ENCODE data around the gene SRD5A3. TPM values are rescaled to one million over a fixed set of nuclear protein-coding genes. Genes with fewer than 3 reads are reported as not detected.

Gene SRD5A3
- total and polyA plus RNA-seq, 8 donors: 1.8 to 13.0 (median 9.3) TPM; not detected in 1

DNA sequence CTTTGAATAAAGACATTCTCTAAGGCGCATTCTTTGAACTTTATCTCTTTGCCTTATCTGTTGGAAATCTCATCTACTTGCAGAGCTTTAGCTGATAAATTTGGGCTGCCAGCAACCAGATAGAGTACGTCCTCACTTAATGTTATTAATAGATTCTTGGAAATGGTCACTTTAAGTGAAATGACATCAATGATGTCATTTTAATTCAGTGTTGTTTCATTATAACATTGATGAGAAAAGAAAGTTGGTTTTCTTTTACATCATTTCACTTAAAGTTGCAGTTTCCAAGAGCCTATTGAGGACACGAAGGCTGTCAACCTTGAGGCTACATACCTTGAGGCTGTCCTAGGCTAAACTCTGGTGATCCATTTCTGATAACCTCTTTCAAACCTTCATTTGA, 59.0 kb downstream of the SRD5A3 start:
- TF ChIP-seq POLR2AphosphoS5 (IDR thresholded peaks at IDR 0.05): no peak
- TF ChIP-seq POLR2A (IDR thresholded peaks at IDR 0.05): no peak
- TF ChIP-seq EP300 (IDR thresholded peaks at IDR 0.05): no peak
- TF ChIP-seq, protein P1, sequence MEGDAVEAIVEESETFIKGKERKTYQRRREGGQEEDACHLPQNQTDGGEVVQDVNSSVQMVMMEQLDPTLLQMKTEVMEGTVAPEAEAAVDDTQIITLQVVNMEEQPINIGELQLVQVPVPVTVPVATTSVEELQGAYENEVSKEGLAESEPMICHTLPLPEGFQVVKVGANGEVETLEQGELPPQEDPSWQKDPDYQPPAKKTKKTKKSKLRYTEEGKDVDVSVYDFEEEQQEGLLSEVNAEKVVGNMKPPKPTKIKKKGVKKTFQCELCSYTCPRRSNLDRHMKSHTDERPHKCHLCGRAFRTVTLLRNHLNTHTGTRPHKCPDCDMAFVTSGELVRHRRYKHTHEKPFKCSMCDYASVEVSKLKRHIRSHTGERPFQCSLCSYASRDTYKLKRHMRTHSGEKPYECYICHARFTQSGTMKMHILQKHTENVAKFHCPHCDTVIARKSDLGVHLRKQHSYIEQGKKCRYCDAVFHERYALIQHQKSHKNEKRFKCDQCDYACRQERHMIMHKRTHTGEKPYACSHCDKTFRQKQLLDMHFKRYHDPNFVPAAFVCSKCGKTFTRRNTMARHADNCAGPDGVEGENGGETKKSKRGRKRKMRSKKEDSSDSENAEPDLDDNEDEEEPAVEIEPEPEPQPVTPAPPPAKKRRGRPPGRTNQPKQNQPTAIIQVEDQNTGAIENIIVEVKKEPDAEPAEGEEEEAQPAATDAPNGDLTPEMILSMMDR (IDR thresholded peaks at IDR 0.05): no peak
- H3K4me3 ChIP-seq: no peak overlapping the region
- no peak overlapping the region for H3K27ac ChIP-seq
- no peaks in the 10 kb centered on the region for H3K9me3 ChIP-seq
- intact Hi-C loops (cut with DNase I; ENCODE audit: low total_unique reads): no loop called here
- H3K36me3 ChIP-seq: peaks cover 13 to 60% (median 45%) of the 10 kb centered on the region in 4 donors
- H3K27me3 ChIP-seq: no peaks in the 10 kb centered on the region
- no peak for DNase-seq
- WGBS, 5 donors: 79 to 91% (median 82%) methylated on average over 3 of the region's 3 CpGs
- peaks cover 6 to 73% (median 28%) of the 10 kb centered on the region in 4 donors for H3K4me1 ChIP-seq

DNA sequence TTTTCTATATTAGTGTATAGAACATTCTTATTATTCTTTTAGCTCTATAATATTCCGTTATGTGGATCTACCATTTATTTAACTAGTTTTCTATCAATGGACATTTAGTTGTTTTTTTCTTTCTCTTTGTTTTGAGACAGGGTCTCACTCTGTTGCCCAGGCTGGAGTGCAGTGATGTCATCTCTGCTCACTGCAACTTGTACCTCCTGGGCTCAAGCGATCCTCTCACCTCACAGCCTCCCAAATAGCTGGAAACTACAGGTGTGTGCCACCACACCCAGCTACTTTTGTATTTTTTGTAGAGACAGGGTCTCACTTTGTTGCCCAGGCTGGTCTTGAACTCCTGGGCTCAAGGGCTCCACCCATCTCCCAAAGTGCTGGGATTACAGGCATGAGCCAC, 60.5 kb downstream of the SRD5A3 start:
- TF ChIP-seq EP300 (IDR thresholded peaks at IDR 0.05) (no peak), POLR2A (IDR thresholded peaks at IDR 0.05) (no peak), POLR2AphosphoS5 (IDR thresholded peaks at IDR 0.05) (no peak)
- Histone ChIP-seq H3K36me3 (peaks cover 13 to 58% (median 44%) of the 10 kb centered on the region in 4 donors), H3K27me3 (no peaks in the 10 kb centered on the region), H3K9me3 (no peaks in the 10 kb centered on the region), H3K4me3 (no peak overlapping the region), H3K27ac (no peak overlapping the region), H3K4me1 (peaks cover 0 to 67% (median 30%) of the 10 kb centered on the region in 4 donors)
- intact Hi-C loops (cut with DNase I; ENCODE audit: low total_unique reads): no loop called here
- DNase-seq: no peak
- WGBS, 5 donors: 91 to 98% (median 97%) methylated on average over 2 of the region's 2 CpGs

DNA sequence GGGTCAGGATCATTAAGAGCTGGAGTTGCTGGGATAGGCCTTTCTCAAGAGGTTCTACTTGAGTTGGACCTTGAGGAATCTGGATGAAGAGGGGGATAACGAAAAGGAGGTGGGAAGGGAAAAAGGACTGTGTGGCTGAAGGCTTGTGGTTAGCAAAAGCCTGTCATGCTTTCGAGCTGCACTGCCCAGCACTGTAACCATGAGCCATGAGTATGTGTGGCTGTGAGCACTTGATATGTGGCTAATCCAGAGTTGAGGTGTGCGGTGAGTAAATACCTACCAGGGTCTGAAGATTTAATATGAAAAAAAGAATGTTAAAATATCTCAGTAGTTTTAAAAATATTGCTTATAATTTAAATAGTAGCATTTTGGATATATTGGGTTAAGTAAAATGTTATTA, 61.1 kb downstream of the SRD5A3 start:
- Histone ChIP-seq H3K9me3 (no peaks in the 10 kb centered on the region), H3K27ac (no peak overlapping the region), H3K4me1 (peaks cover 0 to 64% (median 29%) of the 10 kb centered on the region in 4 donors), H3K4me3 (no peak overlapping the region), H3K27me3 (no peaks in the 10 kb centered on the region), H3K36me3 (peaks cover 13 to 60% (median 47%) of the 10 kb centered on the region in 4 donors)
- TF ChIP-seq EP300 (IDR thresholded peaks at IDR 0.05): no peak
- TF ChIP-seq POLR2AphosphoS5 (IDR thresholded peaks at IDR 0.05): no peak
- TF ChIP-seq, protein P1 (IDR thresholded peaks at IDR 0.05): no peak
- no peak for TF ChIP-seq POLR2A (IDR thresholded peaks at IDR 0.05)
- intact Hi-C loops (cut with DNase I; ENCODE audit: low total_unique reads): no loop called here
- DNase-seq: no peak
- 84 to 96% (median 94%) methylated on average over 3 of the region's 3 CpGs for WGBS, 5 donors

DNA sequence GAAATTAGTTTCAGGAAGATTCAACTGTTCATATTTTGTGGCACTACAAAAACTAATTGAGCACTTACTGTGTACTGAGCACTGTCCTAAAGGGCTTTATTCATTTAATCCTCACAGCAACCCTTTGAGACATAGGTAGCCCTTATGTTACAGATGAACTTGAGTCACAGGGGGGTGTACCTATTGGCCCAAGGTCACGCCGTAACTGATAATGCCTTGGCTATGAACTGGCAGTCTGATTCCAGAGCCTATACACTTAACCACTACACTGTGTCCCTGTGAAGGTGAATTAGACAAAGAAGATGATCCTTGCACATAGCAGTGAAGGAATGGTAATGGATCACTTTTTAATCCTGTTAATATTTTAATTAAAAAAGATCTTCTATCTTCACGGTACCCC, 61.7 kb downstream of the SRD5A3 start:
- no peak for DNase-seq
- WGBS, 5 donors: 48 to 82% (median 76%) methylated on average over 3 of the region's 3 CpGs
- no peak overlapping the region for H3K4me3 ChIP-seq
- no peaks in the 10 kb centered on the region for H3K9me3 ChIP-seq
- H3K36me3 ChIP-seq: peaks cover 13 to 65% (median 52%) of the 10 kb centered on the region in 4 donors
- H3K4me1 ChIP-seq: peaks cover 0 to 64% (median 29%) of the 10 kb centered on the region in 4 donors
- intact Hi-C loops (cut with DNase I; ENCODE audit: low total_unique reads): no loop called here
- H3K27ac ChIP-seq: no peak overlapping the region
- TF ChIP-seq POLR2AphosphoS5 (IDR thresholded peaks at IDR 0.05): no peak
- no peak for TF ChIP-seq POLR2A (IDR thresholded peaks at IDR 0.05)
- TF ChIP-seq EP300 (IDR thresholded peaks at IDR 0.05): no peak
- TF ChIP-seq, protein P1 (IDR thresholded peaks at IDR 0.05): no peak
- no peaks in the 10 kb centered on the region for H3K27me3 ChIP-seq

DNA sequence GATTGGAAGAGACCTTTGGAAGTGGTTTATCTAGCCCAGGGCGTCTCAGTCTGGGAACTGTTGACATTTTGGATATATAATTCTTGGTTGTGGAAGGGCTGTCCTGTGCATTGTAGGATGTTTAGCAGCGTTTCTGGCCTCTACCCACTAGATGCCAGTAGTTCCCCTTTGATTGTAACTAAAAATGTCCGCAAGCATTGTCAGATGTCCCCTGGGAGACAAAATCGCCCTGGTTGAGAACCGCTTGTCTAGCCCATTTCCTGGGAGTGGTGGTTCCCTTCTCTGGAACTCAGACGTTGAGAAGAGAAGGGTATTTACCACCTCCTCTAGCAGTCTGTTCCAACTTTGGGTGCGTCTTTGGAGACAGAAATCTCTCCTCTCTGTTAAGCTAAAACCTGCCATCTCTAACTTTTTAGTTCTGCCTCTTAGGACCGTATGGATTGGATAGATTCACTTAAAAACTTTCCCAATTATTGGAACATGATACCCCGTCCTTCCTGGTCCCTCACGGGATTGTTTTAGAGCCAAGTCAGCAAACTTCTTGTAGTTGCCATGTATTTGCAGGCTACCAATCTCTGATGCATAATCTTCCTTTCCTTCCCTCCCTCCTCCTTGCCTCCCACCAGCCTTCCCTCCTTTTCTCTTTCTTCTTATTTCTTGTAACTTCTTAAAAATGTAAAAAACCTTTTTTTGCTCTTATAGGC, 63.6 kb downstream of the SRD5A3 start:
- H3K36me3 ChIP-seq: peaks cover 10 to 68% (median 52%) of the 10 kb centered on the region in 4 donors
- intact Hi-C loops (cut with DNase I; ENCODE audit: low total_unique reads): no loop called here
- DNase-seq: peak in 1 of 2 donors; percentile 46
- H3K4me1 ChIP-seq: peaks cover 0 to 60% (median 29%) of the 10 kb centered on the region in 4 donors
- H3K27ac ChIP-seq: no peak overlapping the region
- H3K9me3 ChIP-seq: no peaks in the 10 kb centered on the region
- H3K27me3 ChIP-seq: no peaks in the 10 kb centered on the region
- H3K4me3 ChIP-seq: no peak overlapping the region
- WGBS, 5 donors: 56 to 67% (median 63%) methylated on average over 10 of the region's 10 CpGs
- TF ChIP-seq, protein P1 (IDR thresholded peaks at IDR 0.05): no peak
- TF ChIP-seq POLR2A (IDR thresholded peaks at IDR 0.05): no peak
- no peak for TF ChIP-seq EP300 (IDR thresholded peaks at IDR 0.05)
- TF ChIP-seq POLR2AphosphoS5 (IDR thresholded peaks at IDR 0.05): no peak

All from stomach (tissue), 9 donors.